HG02623 (cell line): ENCODE measurements around the gene COPS6.
"Not testable (repeated sequence)": the region's sequence is repeated elsewhere in the genome, so short reads cannot be mapped to it uniquely, and the experiment has no call there.

ENCODE experiments used
- ATAC-seq: cut with Tn5 transposase; IDR thresholded peaks from one replicate; pipeline ENCODE4 v1.9.1; 2021; ENCODE audit warnings: moderate library complexity; ENCODE audit not compliant: unreplicated experiment

The COPS6 gene

DNA sequence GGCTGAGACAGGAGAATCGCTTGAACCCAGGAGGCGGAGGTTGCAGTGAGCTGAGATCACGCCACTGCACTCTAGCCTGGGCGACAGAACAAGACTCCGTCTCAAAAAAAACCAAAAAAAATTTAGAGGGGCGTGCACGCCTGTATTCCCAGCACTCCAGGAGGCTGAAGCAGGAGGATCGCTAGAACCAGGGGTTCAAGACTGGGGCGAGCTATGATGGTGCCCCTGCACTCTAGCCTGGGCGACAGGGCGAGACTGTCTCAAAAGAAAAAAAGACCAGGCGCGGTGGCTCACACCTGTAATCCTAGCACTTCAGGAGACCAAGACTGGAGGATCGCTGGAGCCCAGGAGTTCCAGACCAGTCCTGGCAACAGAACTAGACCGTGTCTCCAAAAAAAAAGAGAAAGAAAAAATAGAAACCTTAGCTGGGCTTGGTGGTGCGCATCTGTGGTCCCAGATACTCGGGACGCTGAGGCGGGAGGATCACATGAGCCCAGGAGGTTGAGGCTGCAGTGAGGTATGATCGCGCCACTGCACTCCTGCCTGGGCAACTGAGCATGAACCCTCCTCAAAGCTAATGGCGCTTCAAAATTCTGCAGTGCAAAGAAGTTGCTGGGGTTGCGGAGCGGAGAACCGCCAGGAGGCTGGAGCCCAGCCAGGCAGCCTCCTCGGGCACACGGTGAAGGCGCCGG, 37.6 kb downstream of the COPS6 start:
- ATAC-seq: peak; percentile 4

DNA sequence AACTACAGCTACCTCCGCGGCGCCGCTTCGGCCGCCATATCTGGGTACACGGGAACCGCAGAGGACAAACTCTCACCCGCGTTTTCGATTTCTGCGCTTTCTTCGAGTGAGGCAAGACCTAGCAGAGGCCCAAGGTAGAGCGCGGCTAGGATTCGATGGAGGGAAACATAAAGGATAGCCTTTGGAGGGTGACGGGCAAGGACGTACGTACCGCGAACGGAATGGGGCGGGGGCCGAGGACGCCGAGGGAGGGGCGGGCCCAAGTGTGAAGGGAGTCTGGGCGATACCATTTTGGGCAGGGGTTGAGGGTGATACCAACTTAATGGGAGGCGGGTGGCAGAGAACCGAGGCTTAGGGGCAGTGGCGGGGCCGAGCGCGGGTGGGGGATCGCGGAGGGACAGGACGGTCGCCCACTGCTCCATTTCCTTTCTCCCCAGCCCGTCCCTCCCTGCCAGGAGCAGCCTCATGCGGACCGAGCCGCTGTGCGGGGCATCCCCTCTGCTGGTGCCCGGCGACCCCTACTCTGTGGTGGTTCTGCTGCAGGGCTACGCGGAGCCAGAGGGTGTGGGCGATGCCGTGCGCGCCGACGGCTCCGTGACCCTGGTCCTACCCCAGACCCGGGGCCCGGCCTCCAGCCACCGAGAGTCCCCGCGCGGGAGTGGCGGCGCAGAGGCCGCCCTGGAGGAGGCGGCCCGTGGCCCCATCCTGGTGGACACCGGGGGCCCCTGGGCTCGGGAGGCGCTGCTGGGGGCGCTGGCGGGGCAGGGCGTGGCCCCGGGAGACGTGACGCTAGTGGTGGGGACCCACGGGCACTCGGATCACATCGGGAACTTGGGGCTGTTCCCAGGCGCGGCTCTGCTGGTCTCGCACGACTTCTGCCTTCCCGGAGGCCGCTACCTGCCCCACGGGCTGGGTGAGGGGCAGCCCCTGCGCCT, 38.4 kb downstream of the COPS6 start, which contains the start of gene MBLAC1:
MBLAC1 (plus strand) TSS at position 37 of the 935 bp plus-strand sequence; CDS start at position 466, 429 bp downstream.
- peak; percentile 55 for ATAC-seq

- no peak for ATAC-seq
Measured at GRCh38 chr7:100127866-100128636, 39.3 kb downstream of the COPS6 start.

DNA sequence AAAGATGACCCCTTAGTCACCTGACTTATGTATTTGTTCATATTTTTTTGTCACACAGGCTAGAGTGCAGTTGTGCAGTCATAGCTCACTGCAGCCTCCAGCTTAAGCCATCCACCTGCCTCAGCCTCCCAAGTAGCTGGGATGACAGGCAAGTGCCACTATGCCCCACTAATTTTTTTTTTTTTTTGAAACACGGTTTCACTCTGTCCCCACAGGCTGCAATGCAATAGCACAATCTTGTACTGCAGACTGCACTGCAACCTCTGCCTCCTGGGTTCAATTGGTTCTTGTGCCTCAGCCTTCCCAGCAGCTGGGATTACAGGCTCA, 39.8 kb downstream of the COPS6 start:
- no peak for ATAC-seq

DNA sequence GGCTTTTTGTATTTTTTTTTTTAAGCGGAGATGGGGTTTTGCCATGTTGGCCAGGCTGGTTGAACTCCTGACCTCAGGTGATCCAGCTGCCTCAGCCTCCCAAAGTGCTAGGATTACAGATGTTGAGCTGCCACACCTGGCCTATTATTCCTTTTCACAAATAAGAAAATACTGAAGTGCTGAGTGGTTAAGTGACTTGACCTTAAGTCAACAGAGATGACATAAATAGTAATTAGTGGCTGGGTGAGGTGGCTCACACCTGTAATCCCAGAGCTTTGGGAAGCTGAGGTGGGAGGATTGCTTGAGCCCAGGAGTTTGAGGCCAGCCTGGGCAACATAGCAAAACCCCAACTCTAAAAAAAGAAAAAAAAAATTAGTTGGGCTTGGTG, 41.4 kb downstream of the COPS6 start:
- ATAC-seq: not testable (repeated sequence)

DNA sequence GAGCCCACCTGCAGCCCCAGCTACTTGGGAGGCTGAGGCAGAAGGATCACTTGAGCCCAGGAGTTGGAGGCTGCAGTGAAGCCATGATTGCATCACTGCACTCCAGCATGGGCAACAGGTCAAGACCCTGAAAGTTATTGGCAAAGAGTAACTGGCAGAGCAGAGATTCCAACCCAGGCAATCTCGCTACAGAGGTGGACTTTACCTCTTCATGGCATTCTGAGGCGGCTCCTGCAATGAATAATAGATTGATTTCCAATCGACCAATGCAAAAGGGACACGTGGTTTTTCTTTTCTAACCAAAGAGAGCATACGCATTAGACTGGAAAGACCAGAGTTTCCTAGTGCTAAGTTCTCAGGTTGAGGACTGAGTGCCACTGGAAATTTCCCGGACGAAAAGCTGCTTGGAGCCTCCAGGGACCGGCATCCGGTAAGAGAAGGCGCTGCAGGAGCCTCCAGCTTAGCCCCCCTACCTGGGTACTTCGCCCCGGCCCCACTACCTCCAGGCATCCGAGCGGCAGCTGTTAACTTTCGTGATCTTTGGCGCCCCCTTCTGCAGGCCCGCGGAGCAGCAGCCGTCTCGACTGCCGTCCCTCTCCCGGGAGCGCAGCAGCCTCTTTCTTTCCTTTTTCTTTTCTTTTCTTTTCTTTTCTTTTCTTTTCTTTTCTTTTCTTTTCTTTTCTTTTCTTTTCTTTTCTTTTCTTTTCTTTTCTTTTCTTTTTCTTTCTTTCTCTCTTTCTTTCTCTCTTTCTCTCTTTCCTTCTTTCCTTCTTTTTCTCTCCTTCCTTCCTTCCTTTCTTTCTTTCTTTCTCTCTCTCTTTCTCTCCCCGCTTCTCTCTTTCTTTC, 42.1 kb downstream of the COPS6 start:
- ATAC-seq: no peak

- no peak for ATAC-seq
Measured at GRCh38 chr7:100132126-100132525, 43.4 kb downstream of the COPS6 start.

GRCh38 chr7:100132697-100133151, 44.0 kb downstream of the COPS6 start:
- ATAC-seq: peak; percentile 73

DNA sequence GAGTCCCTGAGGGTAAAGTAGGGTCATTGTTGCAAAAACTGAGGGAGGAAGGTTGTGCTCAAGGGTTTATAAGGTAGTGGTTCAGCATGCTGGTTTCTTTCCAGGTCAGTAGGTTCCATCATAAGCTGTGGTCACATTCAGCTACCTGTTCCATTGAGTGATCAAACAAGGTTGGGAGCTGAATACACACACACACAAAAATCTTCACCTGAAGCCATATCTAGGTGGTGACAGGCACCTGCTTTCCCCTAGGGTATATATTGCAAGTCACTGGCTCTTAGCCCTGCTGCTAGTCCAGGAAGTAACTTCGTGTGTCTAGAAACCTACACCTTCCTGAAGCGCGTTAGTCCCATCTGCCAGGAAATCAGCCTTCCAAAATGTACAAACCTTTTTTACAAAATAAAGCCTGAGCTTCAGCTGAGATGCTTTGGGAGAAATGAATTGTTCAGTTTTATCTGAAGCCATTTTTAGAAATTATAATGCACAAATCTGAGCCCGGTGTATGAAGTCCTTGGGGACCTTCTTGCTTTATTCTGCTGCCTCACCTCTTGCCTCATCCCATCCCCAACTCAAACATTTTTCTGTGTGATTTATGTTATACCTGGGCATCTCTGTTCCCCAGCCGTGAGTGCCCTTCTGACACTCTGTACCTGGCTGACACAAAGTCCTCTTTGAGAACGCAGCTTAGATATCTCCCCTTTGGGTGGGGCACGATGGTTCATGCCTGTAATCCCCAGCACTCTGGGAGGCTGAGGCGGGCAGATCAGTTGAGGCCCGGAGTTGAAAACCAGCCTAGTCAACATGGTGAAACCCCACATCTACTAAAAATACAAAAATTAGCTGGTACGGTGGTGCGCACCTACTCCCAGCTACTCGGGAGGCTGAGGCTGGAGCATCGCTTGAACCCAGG, 49.3 kb downstream of the COPS6 start:
- no peak for ATAC-seq

DNA sequence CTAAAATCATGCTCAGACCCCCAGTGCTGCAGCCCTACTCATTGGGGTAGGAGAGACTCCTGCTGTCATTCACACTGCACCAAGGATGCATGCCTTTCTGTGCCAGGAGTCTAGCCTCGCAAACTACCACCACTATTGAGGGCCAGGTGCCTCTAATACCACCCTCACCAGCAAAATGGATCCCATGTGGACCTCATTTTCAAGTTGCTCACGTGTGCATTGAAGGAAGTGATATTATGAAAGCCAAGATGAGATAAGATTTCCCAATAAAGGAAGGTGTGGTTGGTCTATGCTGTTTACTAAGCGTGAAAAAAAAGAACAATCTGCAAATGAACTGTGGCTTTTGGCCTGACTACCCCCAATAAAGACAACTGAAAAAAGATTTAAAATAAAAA, 52.8 kb downstream of the COPS6 start:
- no peak for ATAC-seq
